ENCODE data around the gene E4F1. TPM values are rescaled to one million over a fixed set of nuclear protein-coding genes. Genes with fewer than 3 reads are reported as not detected.

E4F1 gene
- total and polyA plus RNA-seq, 2 of the 13 experiments (the other 11 are each of a cell fraction or from before 2014, with no cell fraction given) = 13.8 to 19.5 TPM

- peak; percentile 89 for TF ChIP-seq ASH2L (IDR thresholded peaks at IDR 0.05; ENCODE audit: insufficient read length, low read depth, low read length)
- no peak for TF ChIP-seq ZSCAN22 (CRISPR knock-in tag; IDR thresholded peaks at IDR 0.05)
- TF ChIP-seq TIGD3 (CRISPR knock-in tag; IDR thresholded peaks at IDR 0.05; ENCODE audit: borderline replicate concordance) = no peak
- 0 out of 2 replicates have a peak, but pooled peaks have one; percentile 61 for TF ChIP-seq SIN3A (IDR thresholded peaks at IDR 0.05; ENCODE audit: borderline replicate concordance, low read depth, low read length)
- TF ChIP-seq ZFAT (CRISPR knock-in tag; conservative IDR thresholded peaks at IDR 0.05) = 0 out of 2 replicates have a peak, but pooled peaks have one; percentile 52
- peak; percentile 58; the same call in 1 of the 2 replicates for TF ChIP-seq DR1 (CRISPR knock-in tag; IDR thresholded peaks at IDR 0.05)
- 0 out of 2 replicates have a peak, but pooled peaks have one; percentile 6 for TF ChIP-seq ELF3 (CRISPR knock-in tag; IDR thresholded peaks at IDR 0.05)
- no peak; the same call in 1 of the 2 replicates for TF ChIP-seq ZBTB14 (CRISPR knock-in tag; IDR thresholded peaks at IDR 0.05)
- peak; percentile 84; the same call in 1 of the 2 replicates for TF ChIP-seq ZNF34 (CRISPR knock-in tag; IDR thresholded peaks at IDR 0.05; ENCODE audit: borderline replicate concordance)
- no peak for TF ChIP-seq ZMYM2 (CRISPR knock-in tag; IDR thresholded peaks at IDR 0.05)
- TF ChIP-seq ZFP62 (CRISPR knock-in tag; IDR thresholded peaks at IDR 0.05) = no peak
- TF ChIP-seq, protein P1, sequence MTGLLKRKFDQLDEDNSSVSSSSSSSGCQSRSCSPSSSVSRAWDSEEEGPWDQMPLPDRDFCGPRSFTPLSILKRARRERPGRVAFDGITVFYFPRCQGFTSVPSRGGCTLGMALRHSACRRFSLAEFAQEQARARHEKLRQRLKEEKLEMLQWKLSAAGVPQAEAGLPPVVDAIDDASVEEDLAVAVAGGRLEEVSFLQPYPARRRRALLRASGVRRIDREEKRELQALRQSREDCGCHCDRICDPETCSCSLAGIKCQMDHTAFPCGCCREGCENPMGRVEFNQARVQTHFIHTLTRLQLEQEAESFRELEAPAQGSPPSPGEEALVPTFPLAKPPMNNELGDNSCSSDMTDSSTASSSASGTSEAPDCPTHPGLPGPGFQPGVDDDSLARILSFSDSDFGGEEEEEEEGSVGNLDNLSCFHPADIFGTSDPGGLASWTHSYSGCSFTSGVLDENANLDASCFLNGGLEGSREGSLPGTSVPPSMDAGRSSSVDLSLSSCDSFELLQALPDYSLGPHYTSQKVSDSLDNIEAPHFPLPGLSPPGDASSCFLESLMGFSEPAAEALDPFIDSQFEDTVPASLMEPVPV (CRISPR knock-in tag; IDR thresholded peaks at IDR 0.05) = peak; percentile 61; the same call in 1 of the 2 replicates
- peak; percentile 59 to 87; a peak in 3 of 4 replicates for TF ChIP-seq HMGXB4 (CRISPR knock-in tag; IDR thresholded peaks at IDR 0.05; ENCODE audit: borderline replicate concordance in 1 of 2, low read depth in 1 of 2)
- no peak for TF ChIP-seq MBD4 (IDR thresholded peaks at IDR 0.05; ENCODE audit: borderline replicate concordance, low read length)
- peak; percentile 92 for TF ChIP-seq BHLHE40 (IDR thresholded peaks at IDR 0.05; ENCODE audit: low read length)
- no peak for TF ChIP-seq ADNP (CRISPR knock-in tag; IDR thresholded peaks at IDR 0.05)
- peak; percentile 62 for TF ChIP-seq MED8 (CRISPR knock-in tag; IDR thresholded peaks at IDR 0.05; ENCODE audit: insufficient replicate concordance)
- TF ChIP-seq ZFP41 (CRISPR knock-in tag; IDR thresholded peaks at IDR 0.05; ENCODE audit: borderline replicate concordance) = peak; percentile 35; the same call in 1 of the 2 replicates
- no peak for TF ChIP-seq ZFP36 (IDR thresholded peaks at IDR 0.05; ENCODE audit: borderline replicate concordance, low read depth, low read length, partially characterized antibody)
- no peak; the same call in 1 of the 2 replicates for TF ChIP-seq HOXA9 (CRISPR knock-in tag; IDR thresholded peaks at IDR 0.05; ENCODE audit: borderline replicate concordance)
- TF ChIP-seq NFE2 (CRISPR knock-in tag; IDR thresholded peaks at IDR 0.05) = no peak
- peak; percentile 28; the same call in 1 of the 2 replicates for TF ChIP-seq ZNF576 (CRISPR knock-in tag; IDR thresholded peaks at IDR 0.05)
Observed at GRCh38 chr16:2205104-2205966, 18.1 kb upstream of the E4F1 start, which contains the start of gene MLST8 (continued).
